GM08714 (cell line): ENCODE measurements around the gene LIME1.

ENCODE experiments used
- H3K4me3 ChIP-seq: fragments of 200-500 bp; sonication (Bioruptor generic); 2 replicates; pipeline ENCODE4 v1.5.1; 2014; ENCODE audit warnings: mild to moderate bottlenecking, low read length, inconsistent platforms
- ZNF274 ChIP-seq: IDR thresholded peaks from 2 replicates; pipeline ENCODE4 v1.6.1; 2012; ENCODE audit warnings: mild to moderate bottlenecking, low read depth, low read length

The LIME1 gene

GRCh38 chr20:63693733-63694583 lies 42.5 kb upstream of the LIME1 start:
- no peak for TF ChIP-seq ZNF274
- no peak overlapping the region for H3K4me3 ChIP-seq

- H3K4me3 ChIP-seq = no peak overlapping the region
- no peak for TF ChIP-seq ZNF274
Observed at GRCh38 chr20:63694584-63695423, 41.7 kb upstream of the LIME1 start.

- no peak for TF ChIP-seq ZNF274
- no peak overlapping the region for H3K4me3 ChIP-seq
Observed at GRCh38 chr20:63695424-63696305, 40.8 kb upstream of the LIME1 start.

- no peak for TF ChIP-seq ZNF274
- no peak overlapping the region for H3K4me3 ChIP-seq
Observed at GRCh38 chr20:63696306-63696627, 40.2 kb upstream of the LIME1 start.

GRCh38 chr20:63696628-63697356 lies 39.7 kb upstream of the LIME1 start, which contains the start of gene TNFRSF6B:
Gene TNFRSF6B (plus strand): TSS chr20:63696652. CDS start chr20:63696768, 116 bp downstream.
- H3K4me3 ChIP-seq = no peak within 1 kb of the TSS
- TF ChIP-seq ZNF274 = no peak

GRCh38 chr20:63697357-63697867 lies 39.1 kb upstream of the LIME1 start:
- no peak overlapping the region for H3K4me3 ChIP-seq
- no peak for TF ChIP-seq ZNF274

- H3K4me3 ChIP-seq = no peak overlapping the region
- TF ChIP-seq ZNF274 = no peak
Observed at GRCh38 chr20:63697868-63698545, 38.5 kb upstream of the LIME1 start.

- TF ChIP-seq ZNF274 = no peak
- no peak overlapping the region for H3K4me3 ChIP-seq
Observed at GRCh38 chr20:63698739-63699465, 37.6 kb upstream of the LIME1 start.

- H3K4me3 ChIP-seq = no peak overlapping the region
- no peak for TF ChIP-seq ZNF274
Observed at GRCh38 chr20:63699466-63700198, 36.8 kb upstream of the LIME1 start.

GRCh38 chr20:63700199-63701050 lies 36.0 kb upstream of the LIME1 start:
- H3K4me3 ChIP-seq = no peak overlapping the region
- TF ChIP-seq ZNF274 = no peak

- no peak for TF ChIP-seq ZNF274
Observed at GRCh38 chr20:63701051-63701328, 35.5 kb upstream of the LIME1 start.

More at GRCh38 chr20:63701051-63701328, 35.5 kb upstream of the LIME1 start:
- H3K4me3 ChIP-seq = no peak overlapping the region
